GM12878 (cell line): ENCODE results near the gene ZNF554. TPM values are rescaled to one million over a fixed set of nuclear protein-coding genes. Genes with fewer than 3 reads are reported as not detected.

Experiments
- ATAC-seq: fragments of 200-7000 bp; cut with Tn5 transposase; 3 replicates; pipeline ENCODE4 v1.9.1; 2020; ENCODE audit warnings: mild to moderate bottlenecking, moderate library complexity
- BruUV-seq: library from RNA; stranded (reverse); fragments of 400-500 nt; replicated peaks from 2 replicates; lab custom pipeline; 2021; lab: Mats Ljungman, UMichigan
- CTCF ChIA-PET: fragments of 300-600 bp; sonication (Branson Sonifier 250); formaldehyde crosslinking; extraction: SDS; loops from one replicate; lab custom pipeline; 2021; ENCODE audit warnings: inconsistent platforms; lab: Yijun Ruan, JAX
- POLR2A ChIA-PET: fragments of 350-600 bp; formaldehyde crosslinking; extraction: SDS; loops from one replicate; lab custom pipeline; 2021; ENCODE audit warnings: inconsistent platforms; lab: Charles Lee
- RAD21 ChIA-PET: fragments of 300-600 bp; sonication (Branson Sonifier 250); formaldehyde crosslinking; loops from one replicate; lab custom pipeline; 2023; ENCODE audit warnings: antibody characterized with exemption; ENCODE audit not compliant: unreplicated experiment; lab: Charles Lee
- SMC1A ChIA-PET: fragments of 300-600 bp; sonication (Branson Sonifier 250); formaldehyde crosslinking; loops from one replicate; lab custom pipeline; 2023; ENCODE audit not compliant: unreplicated experiment, uncharacterized antibody; lab: Charles Lee
- DNase-seq: peaks from one replicate; pipeline ENCODE4 v3.0.0-alpha.2; 2011; ENCODE audit warnings: low read depth, low spot score
- FAIRE-seq: peaks from 3 replicates; lab custom pipeline; 2011; peaks lifted over from hg19 to GRCh38; lab: Jason Lieb, UNC
- H2AFZ ChIP-seq: 2 replicates; pipeline ENCODE4 v1.6.0; 2011; ENCODE audit warnings: low read depth, low read length, control low read depth; ENCODE audit not compliant: control insufficient read depth
- H3K27ac ChIP-seq: 2 replicates; pipeline ENCODE4 v1.5.1; 2011; ENCODE audit warnings: control low read depth; ENCODE audit not compliant: control insufficient read depth, insufficient read depth
- H3K27me3 ChIP-seq, 2 experiments: replicated peaks in 1 of 2; 2 replicates each; pipeline versions ENCODE4 v1.6.0 to v1.6.1; 2011; ENCODE audit warnings: low read length in 1 of 2; ENCODE audit not compliant: control insufficient read depth in 2 of 2, insufficient read depth in 2 of 2
- H3K36me3 ChIP-seq, 2 experiments: 2 replicates each; pipeline ENCODE4 v1.5.1; 2011; ENCODE audit warnings: low read length in 1 of 2; ENCODE audit not compliant: control insufficient read depth in 2 of 2, insufficient read depth in 2 of 2
- H3K4me1 ChIP-seq: 2 replicates; pipeline ENCODE4 v1.6.1; 2011; ENCODE audit warnings: mild to moderate bottlenecking, low read length, moderate library complexity, mixed read lengths; ENCODE audit not compliant: control insufficient read depth, insufficient read depth
- H3K4me2 ChIP-seq: 2 replicates; pipeline ENCODE4 v1.6.0; 2011; ENCODE audit warnings: control low read depth; ENCODE audit not compliant: control insufficient read depth, insufficient read depth
- H3K4me3 ChIP-seq: fragments of 200-600 bp; sonication (generic); 2 replicates; pipeline ENCODE4 v1.5.1; 2016
- H3K79me2 ChIP-seq: 2 replicates; pipeline ENCODE4 v1.6.0; 2011; ENCODE audit warnings: low read length; ENCODE audit not compliant: control insufficient read depth, insufficient read depth
- H3K9ac ChIP-seq: 2 replicates; pipeline ENCODE4 v1.8.0; 2011; ENCODE audit warnings: low read length, control low read depth, mixed read lengths; ENCODE audit not compliant: control insufficient read depth, insufficient read depth
- H3K9me3 ChIP-seq: replicated peaks from 3 replicates; pipeline ENCODE4 v1.5.1; 2011; ENCODE audit warnings: mild to moderate bottlenecking, low read length; ENCODE audit not compliant: control insufficient read depth, insufficient read depth
- H4K20me1 ChIP-seq: 2 replicates; pipeline ENCODE4 v1.6.0; 2011; ENCODE audit not compliant: control insufficient read depth, insufficient read depth
- ASH2L ChIP-seq: fragments of 300-600, 200-600 bp; sonication (generic); IDR thresholded peaks from 2 replicates; pipeline ENCODE4 v1.6.1; 2017; ENCODE audit warnings: low read depth, mild to moderate bottlenecking, borderline replicate concordance
- BCL3 ChIP-seq: IDR thresholded peaks from 2 replicates; pipeline ENCODE4 v1.6.1; 2011; ENCODE audit warnings: borderline replicate concordance, low read depth, mild to moderate bottlenecking, moderate library complexity, low read length; ENCODE audit not compliant: insufficient read depth, poor library complexity, severe bottlenecking
- KAT2A ChIP-seq: conservative IDR thresholded peaks from 2 replicates; pipeline ENCODE4 v1.6.1; 2011; ENCODE audit warnings: low read depth, low read length; ENCODE audit not compliant: control insufficient read depth
- PAX5 ChIP-seq: IDR thresholded peaks from 2 replicates; pipeline ENCODE4 v1.6.1; 2011; ENCODE audit warnings: low read depth, low read length, borderline replicate concordance
- RELB ChIP-seq: fragments of 450-650 bp; IDR thresholded peaks from 2 replicates; pipeline ENCODE4 v1.6.1; 2017; ENCODE audit warnings: low read depth, mild to moderate bottlenecking, moderate library complexity
- SMARCA5 ChIP-seq: fragments of 450-650 bp; IDR thresholded peaks from 2 replicates; pipeline ENCODE4 v1.6.1; 2017; ENCODE audit warnings: mild to moderate bottlenecking
- USF1 ChIP-seq: IDR thresholded peaks from 2 replicates; pipeline ENCODE4 v1.6.1; 2011; ENCODE audit warnings: borderline replicate concordance, low read depth, mild to moderate bottlenecking, moderate library complexity, mixed read lengths, low read length; ENCODE audit not compliant: insufficient read depth; ENCODE audit errors: extremely low read length
- YY1 ChIP-seq: IDR thresholded peaks from 2 replicates; pipeline ENCODE4 v1.6.1; 2011; ENCODE audit warnings: low read depth, mild to moderate bottlenecking, low read length
- ZNF592 ChIP-seq: fragments of 450-650 bp; IDR thresholded peaks from 2 replicates; pipeline ENCODE4 v1.6.1; 2017; ENCODE audit warnings: mild to moderate bottlenecking, moderate library complexity
- WGBS: methylation state at CpG from one replicate; pipeline ENCODE4 v1.1.6; 2016; ENCODE audit warnings: low lambda C conversion rate; ENCODE audit not compliant: insufficient replicate concordance, insufficient coverage; ENCODE audit errors: missing lambda C conversion rate; 5-methylcytosine and 5-hydroxymethylcytosine counted together
- in situ Hi-C: fragments of 300-500 bp; cut with MboI; formaldehyde crosslinking; loops from 9 replicates; pipeline ENCODE4 v1.14.3; 2018; ENCODE audit warnings: mixed read lengths
- intact Hi-C: fragments of 100-400 bp; cut with micrococcal nuclease; formaldehyde crosslinking; loops from one replicate; pipeline ENCODE4 v1.14.2; 2022; ENCODE audit not compliant: unreplicated experiment
- polyA plus RNA-seq, 11 experiments: library from polyadenylated mRNA; depleted of rRNA in 4 of 11; unstranded in 6 of 11; stranded (reverse) in 5 of 11; fragments of >200 nt; fragmentation: Nextera tagmentation in 4 of 11; fragmentation: Illumina TruSeq in 1 of 11; extraction: Ambion mirVana in 4 of 11; extraction: Trizol in 1 of 11; gene quantifications; 1 replicate in 1 of 11; 2 replicates in 10 of 11; pipeline versions ENCODE4 v1.2.1 to v1.2.3, GENCODE V29; 2011 to 2016; ENCODE audit warnings: inconsistent platforms in 2 of 11, missing spikeins in 2 of 11, low read depth in 1 of 11
- total RNA-seq, 4 experiments: library from RNA; depleted of rRNA in 3 of 4; stranded (reverse); fragments of >200 nt in 3 of 4; fragmentation: Illumina TruSeq in 1 of 4; extraction: Trizol in 1 of 4; gene quantifications; 2 replicates each; pipeline versions ENCODE4 v1.2.1 to v1.2.3, GENCODE V29; 2013 to 2021

Gene ZNF554
- total and polyA plus RNA-seq, 10 of the 15 experiments (the other 5 are each of a cell fraction or from before 2014, with no cell fraction given): 0.19 to 2.1 (median 1.4) TPM

- peaks cover 30% of the 10 kb centered on the region for H3K79me2 ChIP-seq
- POLR2A ChIA-PET: interaction anchor here (0.6 kb wide), 1 partner anchor 315 kb away, joined by 4 read pairs; no protein-coding TSS in a partner anchor
- in situ Hi-C loops (no loop called here), intact Hi-C loops (no loop called here)
- TF ChIP-seq PAX5: 0 out of 2 replicates have a peak, but pooled peaks have one; percentile 6
- no peak for TF ChIP-seq KAT2A
- TF ChIP-seq USF1: no peak
- no peak for TF ChIP-seq ZNF592
- no peak for TF ChIP-seq RELB
- no peak for TF ChIP-seq ASH2L
- no peak for TF ChIP-seq YY1
- no peak for TF ChIP-seq SMARCA5
- TF ChIP-seq BCL3: no peak
- no peak overlapping the region for H2AFZ ChIP-seq
- RAD21 ChIA-PET: no interaction called here
- ATAC-seq (no peak), FAIRE-seq (no peak), DNase-seq (no peak)
- no peaks in the 10 kb centered on the region for H3K9me3 ChIP-seq
- no TSS peak for BruUV-seq
- peaks cover 22% of the 10 kb centered on the region for H3K4me1 ChIP-seq
- peaks cover 16 to 19% of the 10 kb centered on the region in 2 experiments; a peak in 3 of 4 replicates for H3K36me3 ChIP-seq
- SMC1A ChIA-PET: no interaction called here
- no peak overlapping the region for H3K4me3 ChIP-seq
- no peak overlapping the region for H3K4me2 ChIP-seq
- H3K27me3 ChIP-seq: no peaks in the 10 kb centered on the region
- H3K27ac ChIP-seq: no peak overlapping the region
- H3K9ac ChIP-seq: no peak overlapping the region
- WGBS: 58% methylated on average over 7 of the region's 7 CpGs
- H4K20me1 ChIP-seq: no peaks in the 10 kb centered on the region
- CTCF ChIA-PET: no interaction called here
These were observed 26.5 kb upstream of the ZNF554 start for GRCh38 chr19:2793126-2793525.
